Thymus (tissue), 11 donors: ENCODE results near the gene KCNJ4. TPM values are rescaled to one million over a fixed set of nuclear protein-coding genes. Genes with fewer than 3 reads are reported as not detected.
"Not testable (repeated sequence)": the region's sequence is repeated elsewhere in the genome, so short reads cannot be mapped to it uniquely, and the experiment has no call there.

Experiments used
- DNase-seq, 9 donors: peaks; one replicate each; pipeline ENCODE4 v3.0.0-alpha.2; 2013; ENCODE audit warnings: low spot score in 9 of 9, low read depth in 6 of 9, missing footprints in 1 of 9
- H3K27ac ChIP-seq, 2 donors: one replicate each; pipeline ENCODE4 v1.5.1; 2013; ENCODE audit warnings: control low read depth in 1 of 2, low read depth in 1 of 2, low read length in 1 of 2, mild to moderate bottlenecking in 1 of 2, moderate library complexity in 1 of 2
- H3K27me3 ChIP-seq, 2 donors: one replicate each; pipeline ENCODE4 v1.5.1; 2013; ENCODE audit warnings: low read length in 1 of 2; ENCODE audit not compliant: control insufficient read depth in 2 of 2, insufficient read depth in 1 of 2
- H3K36me3 ChIP-seq, 2 donors: one replicate each; pipeline ENCODE4 v1.5.1; 2013; ENCODE audit warnings: low read length in 1 of 2, mild to moderate bottlenecking in 1 of 2, moderate library complexity in 1 of 2; ENCODE audit not compliant: control insufficient read depth in 2 of 2, insufficient read depth in 2 of 2
- H3K4me1 ChIP-seq, 2 donors: one replicate each; pipeline ENCODE4 v1.5.1; 2013; ENCODE audit warnings: low read length in 2 of 2; ENCODE audit not compliant: control insufficient read depth in 2 of 2, insufficient read depth in 2 of 2
- H3K4me3 ChIP-seq, 2 donors: one replicate each; pipeline ENCODE4 v1.5.1; 2013; ENCODE audit warnings: low read length in 2 of 2, control low read depth in 1 of 2, mild to moderate bottlenecking in 1 of 2
- H3K9me3 ChIP-seq, 2 donors: one replicate each; pipeline ENCODE4 v1.5.1; 2013; ENCODE audit warnings: low read length in 1 of 2, mild to moderate bottlenecking in 1 of 2; ENCODE audit not compliant: control insufficient read depth in 2 of 2, insufficient read depth in 1 of 2
- WGBS: extraction: QIAGEN DNeasy Blood & Tissue Kit; methylation state at CpG from one replicate; pipeline ENCODE4 v1.1.7; 2013; 5-methylcytosine and 5-hydroxymethylcytosine counted together
- polyA plus RNA-seq: library from polyadenylated mRNA; stranded (reverse); fragments of 200-250 nt; gene quantifications from one replicate; pipeline ENCODE4 v1.2.3, GENCODE V29; 2013
- total RNA-seq: library from RNA; stranded (reverse); fragments of 120-200 nt; gene quantifications from one replicate; pipeline ENCODE4 v1.2.4, GENCODE V29; 2013
- donor health status: healthy.

The KCNJ4 gene
- total and polyA plus RNA-seq, 2 donors, result 0.32 to 0.66 TPM

- DNase-seq, H3K9me3 ChIP-seq, H3K27ac ChIP-seq, H3K36me3 ChIP-seq, H3K4me3 ChIP-seq: not testable (repeated sequence)
- peaks cover 0 to 17% of the 10 kb centered on the region in 2 donors for H3K27me3 ChIP-seq
- WGBS, result 29% methylated on average over 6 of the region's 6 CpGs
- H3K4me1 ChIP-seq, result peaks cover 0 to 13% of the 10 kb centered on the region in 2 donors
These were observed 59.9 kb downstream of the KCNJ4 start for GRCh38 chr22:38394929-38395624.

GRCh38 chr22:38389428-38389818 lies 65.6 kb downstream of the KCNJ4 start:
- H3K27me3 ChIP-seq, H3K4me1 ChIP-seq, H3K4me3 ChIP-seq, H3K27ac ChIP-seq, DNase-seq, H3K36me3 ChIP-seq, H3K9me3 ChIP-seq: not testable (repeated sequence)
- WGBS, result 83% methylated on average over 4 of the region's 4 CpGs

- not testable (repeated sequence) for H3K4me3 ChIP-seq, H3K27me3 ChIP-seq, H3K4me1 ChIP-seq, DNase-seq, H3K9me3 ChIP-seq, H3K27ac ChIP-seq, H3K36me3 ChIP-seq
- 95% methylated on average over 6 of the region's 6 CpGs for WGBS
These were observed 66.2 kb downstream of the KCNJ4 start for GRCh38 chr22:38388506-38389427.

GRCh38 chr22:38386918-38387317 lies 68.1 kb downstream of the KCNJ4 start:
- H3K27ac ChIP-seq, result not testable (repeated sequence)

GRCh38 chr22:38383417-38383816 lies 71.6 kb downstream of the KCNJ4 start:
- Histone ChIP-seq H3K4me3 (no peak overlapping the region), H3K9me3 (no peaks in the 10 kb centered on the region), H3K27ac (no peak overlapping the region), H3K36me3 (no peaks in the 10 kb centered on the region), H3K27me3 (no peaks in the 10 kb centered on the region), H3K4me1 (no peaks in the 10 kb centered on the region)
- DNase-seq, result no peak
- WGBS, result 96% methylated on average over 2 of the region's 2 CpGs

More at GRCh38 chr22:38386918-38387317, 68.1 kb downstream of the KCNJ4 start:
- DNase-seq, H3K9me3 ChIP-seq, H3K27me3 ChIP-seq, H3K36me3 ChIP-seq, H3K4me3 ChIP-seq, H3K4me1 ChIP-seq: not testable (repeated sequence)
- 81% methylated on average over 5 of the region's 5 CpGs for WGBS

- H3K4me1 ChIP-seq, H3K9me3 ChIP-seq, H3K27ac ChIP-seq, H3K4me3 ChIP-seq, DNase-seq, H3K27me3 ChIP-seq, H3K36me3 ChIP-seq: not testable (repeated sequence)
- WGBS, result 86% methylated on average over 3 of the region's 3 CpGs
These were observed 73.6 kb downstream of the KCNJ4 start for GRCh38 chr22:38381371-38381770.

Other genes with a start within 250 kb of the KCNJ4 start
- 2.7 TPM for gene TMEM184B, start 182.2 kb downstream of the KCNJ4 start, total RNA-seq
- gene TMEM184B, start 182.2 kb downstream of the KCNJ4 start, polyA plus RNA-seq, result 11.2 TPM
- 33.9 TPM for gene CSNK1E, start 137.8 kb downstream of the KCNJ4 start, total RNA-seq
- 81.3 TPM for gene CSNK1E, start 137.8 kb downstream of the KCNJ4 start, polyA plus RNA-seq
- 2.3 TPM for gene KDELR3, start 12.9 kb upstream of the KCNJ4 start, total RNA-seq
- 1.9 TPM for gene KDELR3, start 12.9 kb upstream of the KCNJ4 start, polyA plus RNA-seq
- gene DDX17, start 51.1 kb upstream of the KCNJ4 start, total RNA-seq, result 402 TPM
- gene DDX17, start 51.1 kb upstream of the KCNJ4 start, polyA plus RNA-seq, result 325 TPM
- gene DMC1, start 115.0 kb upstream of the KCNJ4 start, total RNA-seq, result 14.7 TPM
- 0.30 TPM for gene DMC1, start 115.0 kb upstream of the KCNJ4 start, polyA plus RNA-seq
- 0.66 TPM for gene FAM227A, start 201.2 kb upstream of the KCNJ4 start, total RNA-seq
- 0.73 TPM for gene FAM227A, start 201.2 kb upstream of the KCNJ4 start, polyA plus RNA-seq
- 9.0 TPM for gene CBY1, start 201.4 kb upstream of the KCNJ4 start, total RNA-seq
- 41.1 TPM for gene CBY1, start 201.4 kb upstream of the KCNJ4 start, polyA plus RNA-seq
- gene TOMM22, start 226.8 kb upstream of the KCNJ4 start, total RNA-seq, result 63.9 TPM
- 38.9 TPM for gene TOMM22, start 226.8 kb upstream of the KCNJ4 start, polyA plus RNA-seq
- 25.7 TPM for gene JOSD1, start 245.7 kb upstream of the KCNJ4 start, total RNA-seq
- gene JOSD1, start 245.7 kb upstream of the KCNJ4 start, polyA plus RNA-seq, result 27.8 TPM